SK-N-SH (cell line): ENCODE data around the gene PPM1E. TPM values are rescaled to one million over a fixed set of nuclear protein-coding genes. Genes with fewer than 3 reads are reported as not detected.

Experiments used
- CTCF ChIA-PET: fragments of 300-600, 350-600 bp; formaldehyde crosslinking; extraction: SDS; loops from one replicate; lab custom pipeline; 2021; lab: Yijun Ruan, JAX
- POLR2A ChIA-PET: fragments of 350-600 bp; sonication (Branson Sonifier 250); formaldehyde crosslinking; extraction: SDS; loops from one replicate; lab custom pipeline; 2020; ENCODE audit warnings: antibody characterized with exemption, inconsistent platforms; lab: Yijun Ruan, JAX
- DNase-seq: peaks from one replicate; pipeline ENCODE4 v3.0.0; 2012
- H2AFZ ChIP-seq: fragments of 200-600 bp; sonication (generic); 2 replicates; pipeline ENCODE4 v1.8.1; 2016; ENCODE audit warnings: antibody characterized with exemption, mild to moderate bottlenecking, low read depth
- H3F3A ChIP-seq: fragments of 200-600 bp; sonication (generic); replicated peaks from 2 replicates; pipeline ENCODE3; 2016; ENCODE audit warnings: antibody characterized with exemption, mild to moderate bottlenecking; ENCODE audit not compliant: insufficient read depth
- H3K27ac ChIP-seq, 2 experiments: fragments of 200-500 bp in 1 of 2; fragments of 200-600 bp in 1 of 2; sonication (Bioruptor generic) in 1 of 2; sonication (generic), shearing (Covaris generic) in 1 of 2; 2 replicates each; pipeline versions ENCODE4 v1.5.1 to v1.6.1; 2014 to 2016; ENCODE audit warnings: low read depth in 2 of 2, inconsistent platforms in 1 of 2, low read length in 1 of 2, mild to moderate bottlenecking in 1 of 2, mixed read lengths in 1 of 2
- H3K27me3 ChIP-seq: fragments of 200-600 bp; sonication (generic), shearing (Covaris generic); 2 replicates; pipeline ENCODE4 v1.6.1; 2016; ENCODE audit warnings: mixed run types; ENCODE audit not compliant: insufficient read depth
- H3K36me3 ChIP-seq, 2 experiments: fragments of 200-500 bp in 1 of 2; fragments of 200-600 bp in 1 of 2; sonication (Bioruptor generic) in 1 of 2; sonication (generic) in 1 of 2; replicated peaks in 1 of 2; 2 replicates each; pipeline versions ENCODE3 to v1.5.1; 2014 to 2016; ENCODE audit warnings: low read length in 1 of 2, mild to moderate bottlenecking in 1 of 2; ENCODE audit not compliant: insufficient read depth in 2 of 2, control insufficient read depth in 1 of 2
- H3K4me1 ChIP-seq, 2 experiments: fragments of 200-500 bp in 1 of 2; fragments of 200-600 bp in 1 of 2; sonication (Bioruptor generic) in 1 of 2; sonication (generic), shearing (Covaris generic) in 1 of 2; 2 replicates each; pipeline versions ENCODE4 v1.5.1 to v1.6.1; 2014 to 2016; ENCODE audit warnings: low read depth in 1 of 2, low read length in 1 of 2, mixed run types in 1 of 2; ENCODE audit not compliant: insufficient read depth in 2 of 2, control insufficient read depth in 1 of 2
- H3K4me2 ChIP-seq: fragments of 200-600 bp; sonication (generic), shearing (Covaris generic); 2 replicates; pipeline ENCODE4 v1.6.1; 2017; ENCODE audit warnings: mixed run types
- H3K4me3 ChIP-seq, 2 experiments: fragments of 200-500 bp in 1 of 2; fragments of 200-600 bp in 1 of 2; sonication (Bioruptor generic) in 1 of 2; sonication (generic), shearing (Covaris generic) in 1 of 2; 2 replicates each; pipeline versions ENCODE4 v1.5.1 to v1.8.1; 2014 to 2016; ENCODE audit warnings: low read depth in 2 of 2, inconsistent platforms in 1 of 2, low read length in 1 of 2, mild to moderate bottlenecking in 1 of 2, mixed read lengths in 1 of 2, moderate library complexity in 1 of 2
- H3K79me2 ChIP-seq: fragments of 200-600 bp; sonication (generic); 2 replicates; pipeline ENCODE4 v1.8.1; 2017; ENCODE audit warnings: mild to moderate bottlenecking; ENCODE audit not compliant: insufficient read depth
- H3K9ac ChIP-seq: fragments of 200-600 bp; sonication (generic); 2 replicates; pipeline ENCODE4 v1.6.1; 2017; ENCODE audit warnings: mixed run types
- H3K9me2 ChIP-seq: fragments of 200-600 bp; sonication (generic); 2 replicates; pipeline ENCODE4 v1.6.1; 2017; ENCODE audit warnings: mixed run types
- H3K9me3 ChIP-seq: fragments of 200-600 bp; sonication (generic); 2 replicates; pipeline ENCODE4 v1.6.1; 2017; ENCODE audit warnings: mixed run types, mild to moderate bottlenecking, moderate library complexity
- H4K20me1 ChIP-seq: fragments of 200-600 bp; sonication (generic); 2 replicates; pipeline ENCODE4 v1.6.1; 2017; ENCODE audit warnings: mild to moderate bottlenecking, mixed run types; ENCODE audit not compliant: insufficient read depth
- CHD2 ChIP-seq: fragments of 150-350 bp; IDR thresholded peaks from 2 replicates; pipeline ENCODE4 v1.6.1; 2018; ENCODE audit warnings: low read length; ENCODE audit not compliant: partially characterized antibody
- CTCF ChIP-seq: fragments of 200-600 bp; sonication (generic); IDR thresholded peaks from 2 replicates; pipeline ENCODE4 v1.6.1; 2017; ENCODE audit warnings: antibody characterized with exemption, mild to moderate bottlenecking, moderate library complexity
- FOXJ3 ChIP-seq: sonication (generic); formaldehyde crosslinking; IDR thresholded peaks from 2 replicates; pipeline ENCODE4 v1.5.1; 2020; ENCODE audit warnings: mild to moderate bottlenecking, missing genetic modification reagents
- GABPA ChIP-seq: IDR thresholded peaks from 2 replicates; pipeline ENCODE4 v1.4.0; 2012; ENCODE audit warnings: low read depth, mild to moderate bottlenecking
- NFIC ChIP-seq: IDR thresholded peaks from 2 replicates; pipeline ENCODE4 v1.4.0; 2012; ENCODE audit warnings: borderline replicate concordance
- NRF1 ChIP-seq: IDR thresholded peaks from 2 replicates; pipeline ENCODE4 v1.6.1; 2012; ENCODE audit warnings: low read depth, mild to moderate bottlenecking, low read length
- PBX3 ChIP-seq: IDR thresholded peaks from 2 replicates; pipeline ENCODE4; 2012
- RAD21 ChIP-seq: IDR thresholded peaks from 2 replicates; pipeline ENCODE4 v1.6.1; 2012; ENCODE audit warnings: mild to moderate bottlenecking, low read length
- RCOR1 ChIP-seq: fragments of 150-350 bp; IDR thresholded peaks from 2 replicates; pipeline ENCODE4 v1.6.1; 2017; ENCODE audit warnings: antibody characterized with exemption, low read length
- SIN3A ChIP-seq: IDR thresholded peaks from 2 replicates; pipeline ENCODE4 v1.6.1; 2012; ENCODE audit warnings: low read depth, mild to moderate bottlenecking, low read length, moderate library complexity, borderline replicate concordance
- SMC3 ChIP-seq: IDR thresholded peaks from 2 replicates; pipeline ENCODE4 v1.6.1; 2012; ENCODE audit warnings: low read depth, low read length, improper control_type of control experiment
- WGBS: methylation state at CpG from one replicate; pipeline ENCODE4 v1.1.6; 2017; ENCODE audit warnings: low lambda C conversion rate; 5-methylcytosine and 5-hydroxymethylcytosine counted together
- polyA plus RNA-seq, 3 experiments: library from polyadenylated mRNA; depleted of rRNA; stranded (reverse); fragments of >200 nt; gene quantifications; 2 replicates each; pipeline ENCODE4 v1.2.3, GENCODE V29; 2012

Gene PPM1E
- polyA plus RNA-seq, 1 of the 3 experiments (the other 2 are of a cell fraction): 0.08 TPM

- no peak for TF ChIP-seq PBX3
Observed at GRCh38 chr17:59002848-59003247, 247.2 kb downstream of the PPM1E start (continued).

- peaks cover 29% of the 10 kb centered on the region for H3F3A ChIP-seq
- peaks cover 0 to 5% of the 10 kb centered on the region in 2 experiments; a peak in 2 of 4 replicates for H3K4me1 ChIP-seq
- no peaks in the 10 kb centered on the region for H3K27me3 ChIP-seq
- no peak overlapping the region for H2AFZ ChIP-seq
- H3K79me2 ChIP-seq: no peaks in the 10 kb centered on the region
- no peak overlapping the region for H3K4me2 ChIP-seq
- no peak overlapping the region for H3K9ac ChIP-seq
- POLR2A ChIA-PET: interaction anchor here (0.6 to 2.4 kb wide), 2 partner anchors 346 to 485 kb away, joined by 4 to 14 read pairs; no protein-coding TSS in a partner anchor
- H3K36me3 ChIP-seq: peaks cover 22 to 37% of the 10 kb centered on the region in 2 experiments
- no peaks in the 10 kb centered on the region for H4K20me1 ChIP-seq
- H3K4me3 ChIP-seq: no peak overlapping the region
- H3K27ac ChIP-seq: no peak overlapping the region
- CTCF ChIA-PET: interaction anchor here (0.6 to 14.0 kb wide), 17 partner anchors 10 to 486 kb away, joined by 3 to 204 read pairs (median 8); no protein-coding TSS in a partner anchor
- no peaks in the 10 kb centered on the region for H3K9me2 ChIP-seq
- H3K9me3 ChIP-seq: no peaks in the 10 kb centered on the region
- DNase-seq: no peak
- WGBS: 100% methylated on average over 1 of the region's 1 CpG
- TF ChIP-seq CHD2: no peak
- no peak for TF ChIP-seq SMC3
- no peak for TF ChIP-seq GABPA
- no peak for TF ChIP-seq PBX3
Observed at GRCh38 chr17:59003860-59004259, 248.2 kb downstream of the PPM1E start.

- no peak overlapping the region for H3K9ac ChIP-seq
Observed at GRCh38 chr17:59004338-59005111, 248.9 kb downstream of the PPM1E start.

More at GRCh38 chr17:59004338-59005111, 248.9 kb downstream of the PPM1E start:
- H2AFZ ChIP-seq: no peak overlapping the region
- no peaks in the 10 kb centered on the region for H4K20me1 ChIP-seq
- H3K4me2 ChIP-seq: no peak overlapping the region
- TF ChIP-seq SIN3A: no peak
- peak; percentile 98 for TF ChIP-seq RAD21
- TF ChIP-seq SMC3: peak; percentile 96
- no peak for TF ChIP-seq PBX3
- TF ChIP-seq FOXJ3 (CRISPR knock-in tag): no peak
- TF ChIP-seq NRF1: peak; percentile 19; the same call in 1 of the 2 replicates
- no peak for TF ChIP-seq NFIC
- TF ChIP-seq CTCF: peak; percentile 100
- peak; percentile 71 for TF ChIP-seq RCOR1
- H3K27ac ChIP-seq: no peak overlapping the region
- ChIA-PET POLR2A (interaction anchor here (0.6 to 2.4 kb wide), 4 partner anchors 248 to 486 kb away, joined by 3 to 14 read pairs (median 4); no protein-coding TSS in a partner anchor), CTCF (interaction anchor here (0.5 to 14.0 kb wide), 62 partner anchors 9 to 700 kb away, joined by 3 to 204 read pairs (median 4); partner anchors contain the start of genes MTMR4, PPM1E, RAD51C and TEX14)
- DNase-seq: peak; percentile 63
- peaks cover 15 to 35% of the 10 kb centered on the region in 2 experiments for H3K36me3 ChIP-seq
- no peak overlapping the region; a peak in 1 of 4 replicates for H3K4me3 ChIP-seq
- no peaks in the 10 kb centered on the region for H3K9me3 ChIP-seq
- H3K9me2 ChIP-seq: no peaks in the 10 kb centered on the region
- peaks cover 0 to 5% of the 10 kb centered on the region in 2 experiments; a peak in 2 of 4 replicates for H3K4me1 ChIP-seq
- 28% methylated on average over 4 of the region's 4 CpGs for WGBS
- H3F3A ChIP-seq: peaks cover 29% of the 10 kb centered on the region
- H3K79me2 ChIP-seq: no peaks in the 10 kb centered on the region
- no peaks in the 10 kb centered on the region for H3K27me3 ChIP-seq
